H1 (cell line): Measurements from ENCODE around the gene MYBPHL. TPM values are rescaled to one million over a fixed set of nuclear protein-coding genes. Genes with fewer than 3 reads are reported as not detected.

ENCODE experiments used
- ZNF274 ChIP-seq: IDR thresholded peaks from 2 replicates; pipeline ENCODE4 v1.7.0; 2012; ENCODE audit warnings: low read length, borderline replicate concordance; ENCODE audit errors: extremely low read depth
- polyA plus RNA-seq, 7 experiments: library from polyadenylated mRNA; depleted of rRNA in 3 of 7; stranded (reverse) in 5 of 7; unstranded in 2 of 7; fragments of >200 nt in 5 of 7; fragments of 200-250 nt in 2 of 7; gene quantifications; 1 replicate in 5 of 7; 2 replicates in 1 of 7; 4 replicates in 1 of 7; pipeline versions ENCODE4 v1.2.1 to v1.2.3, GENCODE V29; 2011 to 2013; ENCODE audit warnings: missing spikeins in 2 of 7, mixed read lengths in 2 of 7
- total RNA-seq: library from RNA; stranded (reverse); fragmentation: NEBNext Ultra II Directional; extraction: Animal tissue kit (Norgen Biotek cat#: 25700); gene quantifications from 2 replicates; pipeline ENCODE4 v1.2.1, GENCODE V29; 2021

Gene MYBPHL
- total and polyA plus RNA-seq, 2 of the 8 experiments (the other 6 are each of a cell fraction or from before 2014, with no cell fraction given) = 0.24 to 0.30 TPM

GRCh38 chr1:109248444-109248796 lies 58.4 kb downstream of the MYBPHL start (continued):
- TF ChIP-seq ZNF274 = no peak
